Fibroblast of skin of right biceps (primary cell): ENCODE data around the gene TLR1.
"Not testable (repeated sequence)": the region's sequence is repeated elsewhere in the genome, so short reads cannot be mapped to it uniquely, and the experiment has no call there.

ENCODE experiments used
- DNase-seq: peaks from one replicate; pipeline ENCODE4 v3.0.0-alpha.2; 2013

Gene TLR1

DNA sequence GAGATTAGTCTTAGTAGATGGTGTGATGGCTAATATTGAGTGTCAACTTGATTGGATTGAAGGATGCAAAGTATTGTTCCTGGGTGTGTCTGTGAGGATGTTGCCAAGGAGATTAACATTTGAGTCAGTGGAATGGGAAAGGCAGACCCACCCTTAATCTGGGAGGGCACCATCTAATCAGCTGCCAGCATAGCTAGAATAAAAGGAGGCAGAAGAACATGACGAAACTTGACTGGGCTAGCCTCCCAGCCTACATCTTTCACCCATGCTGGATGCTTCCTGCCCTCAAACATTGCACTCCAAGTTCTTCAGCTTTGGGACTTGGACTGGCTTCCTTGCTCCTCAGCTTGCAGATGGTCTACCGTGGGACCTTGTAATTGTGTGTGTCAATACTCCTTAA, 34.3 kb downstream of the TLR1 start:
- DNase-seq: not testable (repeated sequence)

DNA sequence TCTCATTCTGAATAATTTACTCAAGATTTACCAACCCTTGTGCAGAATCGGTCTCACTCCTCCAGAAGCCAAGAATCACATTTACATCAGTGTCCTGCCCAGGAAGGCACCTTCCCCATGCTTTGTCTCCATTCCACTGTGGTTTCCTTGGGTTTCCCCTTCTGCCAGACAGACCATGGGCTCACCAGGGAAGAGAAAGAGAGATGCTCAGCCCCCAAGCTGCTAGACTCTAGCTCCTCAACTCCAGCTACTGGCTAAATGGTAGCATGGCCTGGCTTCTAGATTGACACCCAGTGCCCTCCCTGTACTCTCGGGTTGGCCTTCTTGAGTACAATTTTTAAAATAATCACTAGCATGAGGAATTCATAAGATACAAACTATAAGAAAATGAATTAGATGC, 34.7 kb downstream of the TLR1 start:
- no peak for DNase-seq

DNA sequence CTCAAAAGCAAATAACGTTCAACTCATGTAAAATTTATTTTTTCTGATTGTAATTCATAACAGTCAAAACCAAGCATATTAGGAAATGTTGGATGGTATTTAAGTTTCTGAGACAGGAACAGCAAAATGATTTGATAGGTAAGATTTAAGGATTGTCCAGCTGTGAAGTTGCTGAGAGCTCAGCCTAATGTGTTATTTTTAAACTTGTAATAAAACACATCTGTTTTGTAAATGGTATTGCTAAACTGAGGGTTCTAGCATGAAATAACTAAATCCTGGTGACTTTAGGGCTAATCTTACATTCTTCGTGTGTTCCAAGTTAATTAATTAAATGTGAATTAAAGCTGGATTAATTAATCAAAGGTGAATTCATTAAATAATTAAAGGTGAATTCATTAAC, 35.1 kb downstream of the TLR1 start:
- DNase-seq: no peak

DNA sequence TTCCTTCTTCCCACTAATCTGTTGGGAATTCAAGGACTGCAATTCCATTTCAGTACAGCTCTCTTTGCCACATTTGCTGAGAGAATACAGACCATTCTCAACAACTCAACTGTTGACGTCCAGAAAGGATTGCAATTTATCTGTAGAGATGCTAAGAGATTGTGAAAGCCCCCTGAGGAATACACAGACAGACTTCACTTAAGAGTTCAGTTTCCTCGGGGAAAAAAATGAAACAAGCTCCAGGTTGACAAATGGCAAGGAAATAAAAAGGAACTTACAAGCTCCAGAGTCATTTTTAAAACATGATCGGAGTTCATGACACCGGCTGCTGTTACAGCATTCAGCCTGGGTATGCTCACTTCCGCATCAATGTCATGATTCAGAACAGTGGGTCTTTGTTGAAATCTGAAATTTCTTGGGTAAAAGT, 35.6 kb downstream of the TLR1 start:
- DNase-seq: peak; percentile 42

DNA sequence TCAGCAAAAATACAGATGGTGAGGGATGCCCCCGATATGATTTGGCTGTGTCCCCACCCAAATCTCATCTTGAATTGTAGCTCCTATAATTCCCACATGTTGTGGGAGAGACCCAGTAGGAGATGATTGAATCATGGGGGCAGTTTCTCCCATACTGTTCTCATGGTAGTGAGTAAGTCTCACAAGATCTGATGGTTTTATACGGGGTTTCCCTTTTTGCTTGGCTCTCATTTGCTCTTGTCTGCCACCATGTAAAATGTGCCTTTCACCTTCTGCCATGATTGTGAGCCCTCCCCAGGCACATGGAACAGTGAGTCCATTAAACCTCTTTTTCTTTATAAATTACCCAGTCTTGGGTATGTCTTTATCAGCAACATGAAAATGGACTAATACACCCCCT, 37.7 kb downstream of the TLR1 start:
- DNase-seq: not testable (repeated sequence)

DNA sequence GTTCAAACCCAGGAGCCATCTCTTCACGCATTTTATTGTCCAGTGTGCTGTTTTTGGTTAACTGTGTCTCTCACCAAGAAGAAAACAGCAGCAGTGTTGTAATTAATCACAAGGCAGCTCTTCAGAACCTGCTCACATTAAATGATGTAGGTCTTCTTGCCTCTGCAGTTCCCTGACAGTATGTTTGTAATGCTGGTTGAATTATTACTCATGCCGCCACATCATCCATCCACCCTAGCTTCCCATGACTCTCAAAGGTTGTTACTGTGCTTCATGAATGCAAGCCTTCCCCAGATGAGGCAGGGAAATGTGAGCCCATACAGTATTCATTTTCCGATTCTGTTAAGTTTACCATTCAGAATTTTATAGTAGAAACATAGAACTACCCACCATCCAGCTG, 39.2 kb downstream of the TLR1 start:
- peak; percentile 48 for DNase-seq

DNA sequence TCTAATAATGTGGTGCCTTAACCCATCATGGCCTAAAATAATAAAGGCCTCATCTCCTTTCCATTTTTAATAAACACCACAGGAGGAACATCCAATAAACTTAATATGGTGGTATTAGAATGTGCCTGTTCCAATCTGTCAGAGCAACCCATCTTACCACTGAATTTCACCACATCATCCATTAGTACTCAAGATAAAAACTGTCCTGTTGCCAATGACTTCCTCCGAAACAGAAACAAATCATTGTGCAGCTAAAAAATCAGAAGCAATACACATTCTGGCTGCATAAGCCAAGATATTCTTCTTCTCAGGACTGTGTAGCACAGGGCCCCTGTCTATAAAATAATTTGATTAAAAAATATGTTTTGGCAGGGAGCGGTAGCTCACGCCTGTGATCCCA, 40.3 kb downstream of the TLR1 start:
- DNase-seq: no peak

DNA sequence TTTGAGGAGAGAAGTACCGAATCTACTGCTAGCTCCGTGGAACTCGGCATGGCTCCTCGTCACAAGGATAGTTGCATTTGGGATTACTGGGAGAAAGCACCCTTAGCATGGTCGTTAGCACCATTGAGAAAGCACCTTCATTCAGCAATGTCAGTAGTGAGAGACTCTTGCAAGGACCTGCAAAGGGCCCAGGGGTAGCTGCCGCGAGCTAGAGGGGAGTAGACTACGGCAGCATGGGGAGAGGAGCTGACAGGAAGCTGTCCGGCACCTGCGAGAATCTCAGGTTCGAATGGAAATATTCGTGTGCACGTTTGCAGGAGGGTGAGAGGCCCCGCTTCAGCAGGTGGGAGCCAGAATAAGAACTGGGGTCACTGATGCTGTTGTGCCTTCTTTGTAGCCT, 42.0 kb downstream of the TLR1 start:
- no peak for DNase-seq

DNA sequence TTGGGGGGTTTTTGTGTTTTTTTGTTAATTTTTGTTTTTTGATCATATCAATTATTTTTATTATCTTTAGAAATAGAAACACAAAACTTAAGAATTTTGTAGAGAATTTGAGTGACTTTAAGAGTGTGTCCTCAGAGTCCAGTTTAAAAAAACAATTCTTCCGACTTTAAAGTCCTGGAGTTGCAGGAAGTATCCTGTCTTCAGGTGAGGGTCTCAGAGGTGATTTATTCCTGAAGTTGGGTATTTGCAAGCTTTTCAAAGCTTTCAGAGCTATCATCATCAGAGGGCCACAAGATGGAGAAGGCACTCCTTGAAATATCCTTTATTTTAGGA, 44.8 kb downstream of the TLR1 start:
- no peak for DNase-seq

DNA sequence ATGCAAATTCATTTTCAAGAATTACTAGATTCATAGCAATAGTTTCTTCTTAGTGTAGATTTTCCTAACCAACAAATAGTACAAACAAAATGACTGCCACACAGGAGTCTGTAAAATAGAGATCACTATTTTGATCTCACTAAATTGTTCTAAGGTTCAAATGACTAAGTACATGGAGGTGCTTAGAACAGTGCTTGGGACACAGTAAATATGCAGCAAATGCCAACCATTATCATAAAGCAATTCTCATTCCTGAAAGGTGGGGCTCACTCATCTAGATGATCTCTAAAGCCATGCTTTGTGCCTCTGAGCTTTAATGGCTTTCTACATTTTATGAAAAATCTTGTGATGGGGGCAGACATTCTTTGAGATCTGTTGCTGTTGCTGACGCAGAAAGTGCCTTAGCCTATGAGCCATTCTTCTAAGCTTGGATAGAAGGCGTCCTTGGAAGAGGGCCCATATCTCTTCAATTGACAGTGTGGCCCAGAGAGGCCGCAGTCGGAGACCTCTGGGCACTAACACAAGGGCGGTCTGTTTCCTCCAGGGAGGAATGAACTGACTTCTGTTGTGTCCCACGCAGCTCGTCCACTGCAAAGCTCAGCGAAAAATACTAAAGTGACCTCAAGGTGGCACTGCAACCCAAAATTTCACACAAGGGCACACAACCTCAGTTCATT, 45.3 kb downstream of the TLR1 start:
- DNase-seq: peak; percentile 60

DNA sequence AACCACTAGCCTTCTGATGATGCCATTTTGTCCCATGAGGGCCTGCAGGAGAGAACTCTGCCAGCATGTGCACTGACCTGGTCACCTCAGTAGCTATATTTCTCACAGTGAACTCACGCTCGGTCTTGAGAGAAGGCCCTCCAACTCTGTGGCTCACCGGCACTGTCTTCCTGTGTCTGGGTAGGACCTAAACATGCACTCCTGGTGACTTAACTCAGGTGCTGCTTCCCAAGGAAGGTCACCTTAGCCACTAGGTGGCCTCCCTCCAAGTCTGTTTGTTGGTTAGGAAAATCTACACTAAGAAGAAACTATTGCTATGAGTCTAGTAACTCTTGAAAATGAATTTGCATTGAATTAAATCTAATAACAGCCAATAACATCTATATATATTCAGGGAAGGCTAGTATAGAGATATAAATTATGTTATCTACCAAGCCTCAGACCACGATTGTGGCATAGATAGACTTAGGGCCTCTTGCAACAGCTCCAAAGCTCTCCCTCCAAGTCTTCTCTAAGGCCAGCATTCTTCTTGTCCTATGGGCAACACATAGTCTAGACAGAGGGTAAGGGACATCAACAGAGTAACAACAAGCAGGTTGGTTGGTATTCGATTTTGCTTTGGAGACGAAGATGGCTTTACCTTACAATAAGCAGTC, 46.5 kb downstream of the TLR1 start:
- DNase-seq: no peak

DNA sequence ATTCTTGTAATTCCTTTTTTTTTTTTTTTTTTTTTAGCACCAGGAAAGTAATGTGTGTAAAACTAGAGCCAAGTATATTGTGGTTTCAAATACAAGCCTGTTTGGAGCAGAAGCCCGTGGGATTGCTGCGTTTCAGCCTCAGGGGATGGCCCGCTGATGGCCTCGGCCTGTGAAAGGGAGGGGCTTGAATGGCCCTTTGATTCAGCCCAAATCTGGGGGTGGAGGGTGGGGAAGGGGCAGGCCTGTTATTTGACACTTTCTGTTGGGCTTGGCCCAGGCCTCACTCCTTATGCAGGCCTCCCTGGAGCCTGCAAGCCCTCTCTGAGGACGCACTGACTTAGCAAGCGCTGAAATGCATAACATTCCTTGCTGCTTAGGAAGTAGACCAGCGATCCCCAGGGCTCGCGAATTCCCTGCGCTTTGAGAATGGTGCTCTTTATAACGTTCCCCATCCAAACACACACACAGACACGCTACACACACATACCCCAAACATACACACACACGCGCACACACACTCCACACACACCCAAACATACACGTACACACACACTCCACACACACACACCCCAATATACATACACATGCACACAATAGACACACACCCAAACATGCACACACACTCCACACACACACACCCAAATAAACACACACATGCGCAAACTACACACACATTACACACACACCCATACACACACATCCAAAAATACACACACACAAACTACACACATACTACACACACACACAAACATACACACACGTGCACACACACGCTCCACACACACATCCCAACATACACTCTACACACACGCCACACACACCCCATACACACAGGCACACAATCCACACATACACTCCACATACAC, 51.4 kb downstream of the TLR1 start:
- DNase-seq: peak; percentile 99

DNA sequence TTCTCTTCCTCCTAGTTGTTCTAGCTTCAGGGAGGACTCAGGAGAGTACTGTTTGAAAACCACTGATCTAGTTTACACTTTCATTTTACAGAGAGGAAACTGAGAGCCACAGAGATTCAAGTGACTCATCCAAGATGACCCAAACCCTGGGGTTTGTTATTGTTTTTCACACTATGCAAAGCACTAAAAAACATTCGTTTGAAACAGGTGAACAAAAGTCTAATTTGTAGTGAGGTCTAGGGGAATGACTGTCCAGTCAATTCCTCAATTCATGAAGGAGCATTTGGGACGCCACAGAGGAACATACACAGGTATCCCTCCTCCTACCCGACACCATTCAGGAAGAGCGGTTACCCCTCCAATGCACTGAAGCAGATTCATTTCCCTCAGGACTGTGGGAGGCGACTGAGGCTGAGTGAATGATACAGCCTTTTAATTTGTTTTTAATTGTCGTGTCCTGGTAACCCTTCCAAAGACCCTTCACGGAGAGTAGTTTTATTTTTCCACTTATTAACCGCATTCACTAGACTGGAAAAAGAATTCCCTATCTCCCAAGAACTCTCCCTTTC, 52.1 kb downstream of the TLR1 start:
- DNase-seq: peak; percentile 49

DNA sequence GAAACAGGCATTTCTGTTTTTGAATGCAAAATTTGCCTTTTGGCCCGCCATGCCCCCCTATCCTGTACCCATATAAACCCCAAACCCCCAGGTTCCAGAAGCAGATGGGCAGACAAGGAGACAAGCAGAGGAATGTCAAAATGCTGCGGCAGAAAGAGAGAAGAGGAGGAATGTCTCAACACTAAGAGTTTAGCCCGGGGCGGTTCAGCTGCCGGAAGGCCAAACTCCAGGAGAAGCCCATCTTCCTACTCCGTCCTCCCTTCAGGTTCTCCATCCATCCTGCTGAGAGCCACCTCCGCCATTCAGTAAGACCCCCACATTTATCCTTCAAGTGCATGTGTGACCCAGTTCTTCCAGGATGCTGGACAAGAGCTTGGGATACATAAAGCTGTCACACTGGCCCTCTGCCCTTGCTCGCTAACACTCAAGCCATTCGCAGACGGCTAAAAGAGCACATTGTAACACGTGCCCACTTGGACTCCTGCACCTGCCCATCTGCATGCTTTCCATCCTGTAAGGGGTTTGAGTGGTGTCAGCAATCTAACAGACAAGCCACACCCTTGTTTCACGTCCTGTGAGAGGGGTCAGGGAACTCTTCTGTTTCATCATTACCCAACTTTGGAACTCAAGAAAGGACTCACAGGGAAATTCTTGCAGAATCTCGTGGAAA, 53.1 kb downstream of the TLR1 start:
- no peak for DNase-seq

DNA sequence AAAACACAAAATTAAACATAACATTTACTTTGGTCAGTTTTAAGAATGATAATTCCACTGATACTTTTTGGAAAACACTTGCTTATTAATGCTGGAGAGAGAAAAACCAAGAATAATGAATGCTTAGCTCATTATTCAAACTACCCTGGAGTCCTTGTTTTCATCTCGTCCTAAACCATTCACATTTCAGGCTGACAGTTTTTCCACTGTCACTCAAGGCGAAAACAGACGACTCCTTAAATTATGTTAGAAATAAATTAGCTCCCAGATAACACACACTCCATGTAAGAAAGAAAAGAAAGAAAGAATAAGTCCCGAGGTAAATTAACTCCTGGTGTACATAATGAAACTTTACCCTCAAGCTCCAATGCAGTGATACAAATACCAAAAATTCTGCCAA, 55.3 kb downstream of the TLR1 start:
- no peak for DNase-seq

DNA sequence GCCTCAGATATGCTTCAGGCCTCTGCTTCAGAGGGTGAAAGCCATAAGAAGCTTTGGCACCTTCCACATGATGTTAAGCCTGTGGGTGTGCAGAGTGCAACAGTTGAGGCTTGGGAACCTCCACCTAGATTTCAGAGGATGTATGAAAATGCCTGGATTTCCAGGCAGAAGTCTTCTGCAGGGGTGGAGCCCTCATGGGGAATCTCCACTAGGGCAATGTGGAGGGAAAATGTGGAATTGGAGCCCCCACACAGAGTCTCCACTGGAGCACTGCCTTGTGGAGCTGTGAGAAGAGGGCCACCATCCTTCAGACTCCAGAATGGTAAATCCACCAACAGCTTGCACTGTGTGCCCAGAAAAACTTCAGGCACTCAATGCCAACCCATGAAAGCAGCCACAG, 57.0 kb downstream of the TLR1 start:
- no peak for DNase-seq
